IPS-11a (cell line): ENCODE measurements around the gene ZNF724.
"Not testable (repeated sequence)": the region's sequence is repeated elsewhere in the genome, so short reads cannot be mapped to it uniquely, and the experiment has no call there.

Source experiments
- H3K4me3 ChIP-seq: one replicate; pipeline ENCODE4 v1.5.1; 2013; ENCODE audit warnings: low read depth, low read length, control low read depth

Gene ZNF724

GRCh38 chr19:23253256-23253655 is 3.1 kb upstream of the ZNF724 start:
- not testable (repeated sequence) for H3K4me3 ChIP-seq

GRCh38 chr19:23241419-23241818 is 8.8 kb downstream of the ZNF724 start:
- H3K4me3 ChIP-seq: no peak overlapping the region

DNA sequence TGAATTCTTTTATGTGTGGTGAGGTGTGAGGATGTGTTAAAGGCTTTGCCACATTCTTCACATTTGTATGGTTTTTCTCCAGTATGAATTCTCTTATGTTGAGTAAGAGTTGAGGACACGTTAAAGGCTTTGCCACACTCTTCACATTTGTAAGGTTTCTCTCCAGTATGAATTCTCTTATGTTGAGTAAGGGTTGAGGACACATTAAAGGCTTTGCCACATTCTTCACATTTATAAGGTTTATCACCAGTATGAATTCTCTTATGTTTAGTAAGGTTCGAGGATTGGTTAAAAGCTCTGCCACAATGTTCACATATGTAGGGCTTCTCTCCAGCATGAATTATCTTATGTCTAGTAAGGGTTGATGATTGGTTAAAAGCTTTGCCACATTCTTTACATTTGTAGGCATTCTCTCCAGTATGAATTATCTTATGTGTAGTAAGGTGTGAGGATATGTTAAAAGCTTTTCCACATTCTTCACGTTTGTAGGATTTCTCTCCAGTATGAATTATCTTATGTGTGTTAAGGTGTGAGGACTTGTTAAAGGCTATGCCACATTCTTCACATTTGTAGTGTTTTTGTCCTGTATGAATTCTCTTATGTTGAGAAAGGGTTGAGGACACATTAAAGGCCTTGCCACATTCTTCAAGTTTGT is 27.1 kb downstream of the ZNF724 start:
- H3K4me3 ChIP-seq: no peak overlapping the region

DNA sequence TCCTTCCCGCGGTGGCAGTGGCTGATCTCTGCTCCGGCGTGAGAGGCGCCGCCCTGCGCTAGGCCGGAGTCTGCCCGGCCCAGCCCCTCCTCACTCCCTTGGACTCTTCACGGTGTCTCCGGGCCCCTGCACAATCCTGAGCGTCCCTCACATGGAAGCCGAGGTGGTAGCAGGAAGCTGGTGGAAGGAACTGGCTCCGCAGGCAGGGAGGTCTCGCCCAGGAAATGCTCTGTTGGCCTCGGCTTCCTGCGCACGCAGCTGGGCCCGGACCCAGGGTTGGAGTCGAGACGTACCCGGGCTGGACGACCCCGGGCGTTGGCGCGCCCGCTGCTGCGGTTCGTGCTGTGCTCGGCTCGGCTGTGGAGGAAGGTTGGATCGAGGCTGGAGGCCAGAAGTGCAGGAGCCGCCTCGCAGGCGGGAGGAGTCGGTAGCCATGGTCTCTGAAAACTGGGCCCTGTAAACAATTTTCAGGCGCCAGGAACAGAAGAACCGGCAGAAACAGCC is 46.3 kb downstream of the ZNF724 start:
- H3K4me3 ChIP-seq: no peak overlapping the region

GRCh38 chr19:23190341-23190740 is 59.9 kb downstream of the ZNF724 start:
- no peak overlapping the region for H3K4me3 ChIP-seq

GRCh38 chr19:23183251-23183650 is 66.9 kb downstream of the ZNF724 start:
- no peak overlapping the region for H3K4me3 ChIP-seq
